HG02885 (cell line): ENCODE data around the gene PKD2.
"Not testable (repeated sequence)": the region's sequence is repeated elsewhere in the genome, so short reads cannot be mapped to it uniquely, and the experiment has no call there.

Experiments used
- ATAC-seq: cut with Tn5 transposase; IDR thresholded peaks from one replicate; pipeline ENCODE4 v1.9.1; 2021; ENCODE audit warnings: mild to moderate bottlenecking; ENCODE audit not compliant: unreplicated experiment, poor library complexity

PKD2 gene

DNA sequence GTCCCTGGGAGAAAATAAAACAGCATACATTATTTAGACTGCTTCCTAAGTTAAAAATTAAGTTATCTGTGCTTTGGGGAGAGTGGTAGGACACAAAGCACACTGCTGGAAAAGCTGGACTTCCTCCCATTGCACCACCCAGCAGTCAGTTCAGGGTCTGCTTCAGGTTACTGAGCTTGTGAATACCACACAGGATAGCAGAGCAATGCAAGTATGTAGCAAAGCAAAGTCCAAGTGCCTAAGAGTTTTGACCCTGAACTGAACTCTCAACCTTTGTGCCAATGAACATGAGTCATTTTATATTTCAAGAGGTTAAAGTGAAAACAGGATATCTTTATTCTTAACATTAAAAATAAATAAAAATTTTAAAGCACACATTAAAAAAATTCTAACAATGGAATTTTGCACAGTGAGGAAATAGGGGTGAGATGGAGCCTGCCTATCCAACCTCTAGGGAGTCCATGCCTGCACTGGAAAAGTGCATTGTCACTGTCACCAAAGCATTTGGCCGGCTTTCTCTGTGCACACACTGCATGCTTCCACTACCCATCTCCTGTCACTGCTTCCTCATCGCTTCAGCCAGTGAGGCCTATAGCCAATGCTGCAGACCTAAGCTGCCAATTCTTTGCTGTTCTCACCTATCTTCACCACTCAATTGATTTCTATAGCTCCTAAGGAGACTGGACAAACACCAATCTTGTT lies 100.1 kb downstream of the PKD2 start:
- ATAC-seq, result no peak

DNA sequence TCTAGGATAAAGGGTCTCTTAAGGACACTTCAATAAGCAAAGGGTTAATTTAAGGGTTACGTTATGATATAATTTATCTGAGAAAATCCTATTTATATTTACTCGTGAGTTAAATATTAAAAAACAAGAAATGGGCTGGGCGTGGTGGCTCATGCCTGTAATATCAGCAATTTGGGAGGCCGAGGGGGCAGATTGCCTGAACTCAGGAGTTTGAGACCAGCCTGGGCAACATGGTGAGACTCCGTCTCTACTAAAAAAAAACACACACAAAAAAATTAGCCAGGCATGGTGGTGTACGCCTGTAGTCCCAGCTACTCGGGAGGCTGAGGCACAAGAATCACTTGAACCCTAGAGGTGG lies 100.7 kb downstream of the PKD2 start:
- ATAC-seq, result not testable (repeated sequence)

DNA sequence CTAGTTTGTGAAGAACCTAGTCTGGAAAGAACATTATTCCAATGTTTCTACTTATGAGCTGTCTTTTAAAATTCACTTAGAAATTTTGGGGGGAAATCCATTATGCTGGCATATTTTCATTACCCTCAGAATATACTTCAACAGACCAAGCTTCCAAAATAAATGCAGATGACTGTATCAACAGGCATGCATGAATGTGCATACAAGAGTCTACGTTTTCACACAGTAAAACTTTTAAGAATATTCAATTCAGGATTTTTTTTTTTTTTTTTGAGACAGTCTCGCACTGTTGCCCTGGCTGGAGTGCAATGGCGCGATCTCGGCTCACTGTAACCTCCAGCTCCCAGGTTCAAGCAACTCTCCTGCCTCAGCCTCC lies 101.3 kb downstream of the PKD2 start:
- ATAC-seq, result no peak

DNA sequence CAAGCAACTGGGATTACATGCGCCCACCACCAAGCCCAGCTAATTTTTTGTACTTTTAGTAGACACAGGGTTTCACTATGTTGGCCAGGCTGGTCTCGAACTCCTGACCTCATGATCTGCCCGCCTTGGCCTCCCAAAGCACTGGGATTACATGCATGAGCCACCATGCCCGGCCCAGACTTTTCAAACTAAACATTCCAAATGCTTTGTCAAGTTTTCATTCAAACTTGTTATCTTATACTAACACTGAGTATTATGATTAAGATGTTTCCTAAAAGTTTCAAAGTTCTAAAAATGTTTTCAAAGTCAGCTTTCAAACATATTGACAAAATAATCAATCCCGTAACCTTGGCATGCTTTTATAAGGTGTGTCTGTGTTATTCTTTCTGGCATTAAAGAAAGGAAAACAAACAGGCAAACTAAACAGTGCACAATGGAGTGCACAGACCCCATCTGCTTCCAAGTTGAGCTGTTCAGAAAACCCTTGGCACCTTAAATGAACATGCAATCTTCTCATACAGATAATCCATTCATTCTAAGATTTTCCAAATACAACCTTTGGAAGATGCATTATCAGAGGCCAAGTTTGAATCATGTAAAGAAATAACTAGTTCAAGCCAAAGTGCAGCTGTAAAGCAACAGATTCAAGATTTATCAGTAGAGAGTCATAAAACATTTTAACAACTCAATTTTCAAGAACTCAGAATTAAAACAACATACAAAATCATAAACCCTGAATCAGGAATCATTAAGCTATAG lies 101.9 kb downstream of the PKD2 start:
- no peak for ATAC-seq

DNA sequence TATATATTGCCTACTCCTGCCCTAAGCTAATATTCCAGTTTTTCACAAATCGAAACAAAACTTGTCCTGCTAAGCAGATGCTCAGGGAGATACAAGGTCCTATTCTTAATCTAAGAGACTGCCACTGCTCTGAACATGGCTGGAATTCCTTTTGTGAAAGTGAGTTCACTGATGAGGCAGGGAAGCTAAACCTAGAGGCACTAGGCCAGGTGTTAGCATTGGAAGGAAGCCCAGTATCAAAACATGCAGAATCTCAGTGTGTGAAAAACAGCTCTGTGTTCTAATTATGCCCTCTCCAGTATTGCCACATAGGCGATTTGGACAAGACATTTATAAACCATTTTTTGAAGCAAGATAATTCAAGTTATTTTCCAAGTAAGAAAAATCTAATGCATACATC lies 103.4 kb downstream of the PKD2 start:
- no peak for ATAC-seq

DNA sequence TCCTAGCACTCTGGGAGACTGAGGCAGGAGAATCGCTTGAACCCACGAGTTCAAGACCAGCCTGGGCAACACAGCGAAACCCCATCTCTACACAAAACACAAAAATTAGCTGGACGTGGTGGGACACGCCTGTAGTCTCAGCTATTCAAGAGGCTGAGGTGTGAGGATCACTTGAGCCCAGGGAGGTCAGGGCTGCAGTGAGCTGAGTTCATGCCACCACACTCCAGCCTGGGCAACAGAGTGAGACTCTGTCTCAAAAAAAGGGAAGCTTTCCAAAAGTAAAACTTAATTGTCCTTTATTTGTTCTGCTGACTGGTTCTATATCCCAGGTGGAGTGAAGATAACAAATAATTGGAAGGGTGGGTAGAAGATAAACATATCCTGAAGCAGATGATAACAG lies 105.4 kb downstream of the PKD2 start:
- ATAC-seq, result no peak

DNA sequence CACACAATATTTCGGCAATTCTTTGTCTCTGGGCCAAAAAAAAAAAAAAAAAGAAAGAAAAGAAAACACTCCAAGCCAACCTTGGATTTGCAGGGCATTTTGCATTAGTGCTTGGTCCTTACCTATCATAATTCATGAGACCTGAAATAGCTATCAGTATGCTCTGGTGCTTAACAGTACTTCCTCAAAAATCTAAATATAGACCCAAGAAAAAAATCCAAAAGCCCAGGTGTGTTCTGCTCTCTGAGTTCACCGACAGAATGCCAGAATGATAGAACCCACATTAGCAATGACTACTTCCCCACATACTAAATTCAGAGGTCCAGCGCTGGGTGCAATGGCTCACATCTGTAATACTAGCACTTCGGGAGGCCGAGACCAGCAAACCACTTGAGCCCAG lies 108.2 kb downstream of the PKD2 start:
- ATAC-seq, result no peak

DNA sequence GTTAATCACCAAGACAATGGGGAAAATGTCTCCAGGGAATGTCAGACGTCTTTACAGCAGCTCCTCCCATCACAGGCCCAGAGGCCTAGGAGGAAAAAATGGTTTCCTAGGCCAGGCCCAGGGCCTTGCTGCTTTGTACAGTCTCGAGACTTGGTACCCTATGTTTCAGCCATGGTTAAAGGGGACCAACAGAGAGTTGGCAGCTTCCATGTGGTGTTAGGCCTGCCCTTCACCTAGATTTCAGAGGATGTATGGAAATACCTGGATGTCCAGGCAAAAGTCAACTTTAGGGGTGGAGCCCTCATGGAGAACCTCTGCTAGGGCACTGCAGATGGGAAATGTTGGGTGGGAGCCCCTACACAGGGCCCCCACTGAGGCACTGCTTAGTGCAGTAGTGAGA lies 112.5 kb downstream of the PKD2 start:
- ATAC-seq, result no peak

DNA sequence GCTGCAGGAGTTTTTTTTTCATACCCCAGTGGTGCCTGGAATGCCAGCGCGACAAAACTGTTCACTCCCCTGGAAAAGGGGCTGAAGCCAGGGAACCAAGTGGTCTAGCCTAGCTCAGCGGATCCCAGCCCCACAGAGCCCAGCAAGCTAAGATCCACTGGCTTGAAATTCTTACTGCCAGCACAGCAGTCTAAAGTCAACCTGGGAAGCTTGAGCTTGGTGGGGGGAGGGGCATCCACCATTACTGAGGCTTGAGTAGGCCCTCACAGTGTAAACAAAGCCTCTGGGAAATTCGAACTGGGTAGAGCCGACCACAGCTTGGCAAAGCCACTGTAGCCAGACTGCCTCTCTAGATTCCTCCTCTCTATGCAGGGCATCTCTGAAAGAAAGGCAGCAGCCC lies 114.8 kb downstream of the PKD2 start:
- not testable (repeated sequence) for ATAC-seq
